ENCODE measurements around the gene SYT15B.
A peak's percentile ranks its signal among the peaks of the same experiment; 100 is the strongest.
"Not testable (repeated sequence)": the region's sequence is repeated elsewhere in the genome, so short reads cannot be mapped to it uniquely, and the experiment has no call there.

The SYT15B gene

DNA sequence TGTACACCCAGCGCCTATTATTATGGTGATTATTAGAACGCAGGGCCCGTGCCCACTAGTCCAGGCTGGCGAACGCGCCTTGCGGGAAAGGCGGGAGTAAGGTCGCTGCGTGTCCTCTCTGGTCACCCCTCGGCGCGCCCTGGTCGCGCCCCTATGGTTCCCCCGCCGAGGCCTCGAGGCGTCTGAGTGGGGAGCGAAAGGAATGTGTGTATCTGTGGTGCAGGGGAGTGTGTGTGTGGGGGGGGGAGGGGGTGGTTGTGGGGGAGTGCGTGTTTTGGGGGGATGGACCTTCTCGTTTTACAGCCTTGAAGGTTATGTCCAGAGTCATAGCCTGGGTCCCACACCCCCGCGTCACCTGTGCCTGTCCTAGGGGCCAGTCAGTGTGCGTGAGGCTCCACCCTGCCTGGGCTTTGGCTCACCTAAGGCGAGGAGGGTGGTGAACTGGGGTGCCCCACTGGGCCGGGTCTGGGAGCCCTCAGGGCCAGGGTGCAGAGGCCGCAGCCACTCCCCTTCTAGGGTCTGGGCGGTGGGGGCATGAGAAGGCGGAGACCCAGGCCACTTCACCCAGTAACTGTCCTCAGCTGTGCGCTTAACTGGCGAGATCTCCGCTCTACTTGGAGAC lies at the start of gene SYT15B:
Gene SYT15B, minus strand, starts transcription at position 39 of the 622 bp plus-strand sequence. CDS start 952 bp downstream, outside the sequence.
- not testable (repeated sequence) for H3K27ac ChIP-seq
- peak within 1 kb of the TSS in 1 of 7 experiments; percentile 32 for H3K4me3 ChIP-seq

DNA sequence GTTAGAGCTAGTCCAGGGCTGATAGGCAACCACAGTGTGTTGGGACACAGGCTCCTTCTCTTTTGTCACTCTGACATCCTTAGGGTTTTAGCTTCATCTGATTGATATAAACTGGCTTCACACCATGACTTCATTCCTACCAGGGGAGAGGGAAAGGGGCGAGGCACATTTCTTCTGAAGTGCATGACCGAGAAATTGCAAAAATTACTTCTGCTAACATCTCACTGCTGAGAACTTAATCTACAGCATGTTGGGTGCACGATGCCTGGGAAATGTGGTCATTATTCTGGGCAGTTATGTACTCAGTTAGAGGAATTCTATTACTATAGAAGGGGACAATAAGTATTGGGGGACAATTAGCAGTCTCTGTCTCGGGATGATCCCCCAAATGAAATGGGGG lies 16.2 kb upstream of the SYT15B start:
- H3K27ac ChIP-seq, H3K4me3 ChIP-seq: not testable (repeated sequence)

- not testable (repeated sequence) for H3K27ac ChIP-seq, H3K4me3 ChIP-seq
Observed at GRCh38 chr10:47775361-47776231, 12.2 kb upstream of the SYT15B start.

- H3K27ac ChIP-seq, H3K4me3 ChIP-seq: not testable (repeated sequence)
Observed at GRCh38 chr10:47770745-47771144, 7.4 kb upstream of the SYT15B start.

DNA sequence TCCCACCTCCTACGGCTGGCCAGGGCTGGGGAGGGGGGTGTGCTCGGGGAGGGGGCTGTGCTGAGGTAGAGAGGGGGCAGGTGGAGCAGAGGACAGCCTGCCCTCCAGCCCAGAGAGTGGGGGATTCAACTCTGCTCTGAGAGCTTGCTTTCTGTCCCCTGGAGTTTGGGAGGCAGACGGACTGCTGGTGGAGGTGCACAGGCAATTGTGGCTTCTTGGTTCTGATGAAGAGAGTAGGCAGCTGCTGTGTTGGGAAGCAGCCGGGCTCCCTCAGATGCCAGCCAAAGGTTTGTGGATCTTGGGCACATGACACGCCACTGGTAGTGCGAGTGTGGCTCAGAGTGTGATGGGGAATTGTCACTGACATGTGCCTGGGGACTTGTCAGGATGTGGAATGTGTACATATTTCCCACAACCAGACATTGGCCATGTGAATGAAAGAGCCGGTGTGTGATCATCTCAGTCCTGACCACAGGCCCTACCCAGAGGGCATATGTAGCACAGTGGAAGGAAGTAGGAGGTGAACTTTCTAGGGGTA lies 5.3 kb upstream of the SYT15B start:
- not testable (repeated sequence) for H3K27ac ChIP-seq, H3K4me3 ChIP-seq

GRCh38 chr10:47768085-47768484 lies 4.7 kb upstream of the SYT15B start:
- not testable (repeated sequence) for H3K27ac ChIP-seq, H3K4me3 ChIP-seq

- not testable (repeated sequence) for H3K4me3 ChIP-seq
Observed at GRCh38 chr10:47767236-47767635, 3.8 kb upstream of the SYT15B start.

DNA sequence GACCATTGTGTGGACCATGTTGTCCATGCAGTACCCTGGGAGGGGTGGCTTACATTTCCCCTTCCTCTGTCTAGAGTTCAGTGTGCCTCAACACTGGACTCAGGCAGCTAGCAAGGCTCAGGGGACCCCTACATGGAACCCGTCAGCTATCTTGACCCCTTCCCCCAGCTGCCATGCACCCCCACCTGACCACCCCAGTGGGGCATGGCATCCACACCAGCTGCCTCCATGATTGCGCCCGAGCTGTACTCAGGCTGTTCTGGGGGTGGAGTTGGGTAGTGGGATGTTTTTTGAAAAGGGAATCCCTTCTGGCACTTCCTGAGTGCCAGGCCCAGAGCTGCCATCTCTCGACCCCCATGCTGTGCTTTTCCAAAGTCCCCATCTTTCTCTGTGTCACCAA lies 1.8 kb upstream of the SYT15B start:
- not testable (repeated sequence) for H3K27ac ChIP-seq, H3K4me3 ChIP-seq

More at GRCh38 chr10:47767236-47767635, 3.8 kb upstream of the SYT15B start:
- H3K27ac ChIP-seq, result not testable (repeated sequence)

DNA sequence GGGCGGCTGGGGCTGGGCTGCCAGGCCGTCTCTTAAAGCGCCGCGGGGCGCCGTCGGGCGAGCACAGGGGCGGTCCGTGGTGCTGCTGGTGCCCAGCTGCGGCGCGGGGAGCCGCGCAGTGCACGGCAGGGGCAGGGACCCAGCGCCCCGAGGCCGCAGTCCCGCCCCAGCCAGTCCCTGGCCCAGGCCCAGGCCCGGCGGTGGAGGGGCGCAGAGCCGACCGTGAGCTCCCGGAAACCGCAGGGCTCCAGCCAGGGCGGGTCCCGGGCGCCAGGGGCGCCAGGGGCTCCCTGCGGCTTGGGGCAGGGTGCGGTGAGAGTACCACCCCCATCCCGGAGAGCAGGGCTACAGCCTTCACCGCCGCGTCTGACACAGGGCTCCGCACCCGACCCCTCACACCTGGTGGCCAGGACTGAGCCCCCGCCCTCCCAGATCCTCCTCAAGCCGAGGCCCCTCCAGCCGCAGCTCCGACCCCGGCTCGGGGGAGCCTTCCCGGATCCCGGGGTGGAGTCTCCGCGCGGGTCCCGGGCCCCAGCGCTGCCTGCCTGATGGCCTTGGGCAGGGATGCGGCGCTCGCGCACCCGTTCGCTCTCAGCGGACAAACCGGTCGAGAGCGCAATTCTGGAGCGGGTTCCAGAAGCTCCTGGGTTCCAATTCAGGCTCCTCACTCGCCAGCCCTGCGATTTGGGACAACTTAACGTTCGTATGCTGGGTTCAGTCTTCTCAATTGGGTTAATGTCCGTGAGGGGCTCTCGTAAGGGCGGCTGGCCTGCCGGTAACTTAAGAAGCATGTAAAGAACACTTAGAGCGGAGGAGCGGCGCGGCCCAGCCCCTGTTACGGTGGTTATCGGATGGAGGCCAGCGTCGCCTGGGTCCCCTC lies 478 bp downstream of the SYT15B start:
- H3K4me3 ChIP-seq, result peak overlapping the region in 1 of 7 experiments; percentile 32

DNA sequence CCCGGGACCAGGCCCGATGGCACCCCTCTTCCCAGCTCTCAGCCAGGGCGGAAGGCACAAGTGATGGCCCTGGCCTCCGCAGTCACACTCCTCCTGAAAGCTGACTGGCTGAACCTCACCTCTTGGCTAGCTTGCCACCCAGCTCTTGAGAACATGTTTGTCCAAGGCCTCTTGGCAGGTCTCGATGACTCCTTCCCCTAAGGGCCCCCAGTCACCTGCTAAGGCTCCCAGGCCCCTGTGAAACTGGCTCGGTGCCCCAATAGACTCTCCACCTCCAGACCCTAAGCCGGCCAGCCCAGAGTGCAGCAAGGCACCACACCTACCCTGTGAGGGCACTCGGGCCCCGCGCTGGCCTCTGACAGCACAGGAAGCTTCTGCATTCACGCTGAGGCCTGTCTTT lies 4.5 kb downstream of the SYT15B start:
- H3K4me3 ChIP-seq, H3K27ac ChIP-seq: not testable (repeated sequence)

More for the DNA sequence above, 478 bp downstream of the SYT15B start:
- H3K27ac ChIP-seq, result not testable (repeated sequence)

- not testable (repeated sequence) for H3K27ac ChIP-seq, H3K4me3 ChIP-seq
Observed at GRCh38 chr10:47756169-47756568, 7.2 kb downstream of the SYT15B start.

GRCh38 chr10:47753871-47754270 lies 9.5 kb downstream of the SYT15B start:
- H3K4me3 ChIP-seq, H3K27ac ChIP-seq: not testable (repeated sequence)

DNA sequence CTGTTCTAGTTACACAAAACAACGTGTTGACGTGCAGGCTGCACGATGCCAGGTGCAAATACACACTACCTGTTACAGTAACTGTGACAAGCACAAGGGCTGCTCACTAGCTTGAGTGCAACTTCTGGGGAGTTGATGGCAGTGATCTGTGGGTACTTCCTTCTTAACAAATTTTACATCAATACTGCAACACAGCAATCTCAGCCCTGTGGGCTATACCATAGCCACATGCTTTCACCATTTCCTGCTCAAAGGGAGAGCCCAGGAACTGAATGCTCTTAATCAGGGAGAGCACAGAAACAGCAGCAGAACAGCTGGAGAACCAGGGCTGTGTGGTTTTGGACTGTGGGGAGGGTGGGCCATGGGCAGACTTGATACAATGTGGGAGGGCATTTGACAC lies 10.2 kb downstream of the SYT15B start:
- not testable (repeated sequence) for H3K4me3 ChIP-seq, H3K27ac ChIP-seq

DNA sequence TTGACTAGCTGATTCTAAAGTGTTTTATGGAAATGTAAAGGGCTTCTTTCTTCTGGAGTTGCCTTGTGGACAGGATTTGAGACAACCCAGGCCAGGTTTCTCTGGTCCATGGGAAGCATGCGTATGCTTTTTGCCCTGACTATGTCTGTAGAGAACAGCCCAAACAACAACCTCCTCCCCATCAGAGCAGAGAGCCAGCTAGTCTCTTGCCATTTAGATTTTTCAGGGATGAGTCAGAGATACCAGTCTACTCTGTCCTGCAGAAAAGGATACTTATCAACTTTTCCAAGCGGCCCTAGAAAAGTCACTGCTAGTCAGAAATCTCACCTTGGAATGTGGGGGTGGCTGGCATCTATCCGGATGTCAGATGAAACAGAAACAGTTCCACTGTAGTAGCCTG lies 11.6 kb downstream of the SYT15B start:
- not testable (repeated sequence) for H3K4me3 ChIP-seq, H3K27ac ChIP-seq

- not testable (repeated sequence) for H3K27ac ChIP-seq, H3K4me3 ChIP-seq
Observed at GRCh38 chr10:47750360-47750759, 13.0 kb downstream of the SYT15B start.

- H3K27ac ChIP-seq, H3K4me3 ChIP-seq: not testable (repeated sequence)
Observed at GRCh38 chr10:47746780-47747376, 16.5 kb downstream of the SYT15B start.

DNA sequence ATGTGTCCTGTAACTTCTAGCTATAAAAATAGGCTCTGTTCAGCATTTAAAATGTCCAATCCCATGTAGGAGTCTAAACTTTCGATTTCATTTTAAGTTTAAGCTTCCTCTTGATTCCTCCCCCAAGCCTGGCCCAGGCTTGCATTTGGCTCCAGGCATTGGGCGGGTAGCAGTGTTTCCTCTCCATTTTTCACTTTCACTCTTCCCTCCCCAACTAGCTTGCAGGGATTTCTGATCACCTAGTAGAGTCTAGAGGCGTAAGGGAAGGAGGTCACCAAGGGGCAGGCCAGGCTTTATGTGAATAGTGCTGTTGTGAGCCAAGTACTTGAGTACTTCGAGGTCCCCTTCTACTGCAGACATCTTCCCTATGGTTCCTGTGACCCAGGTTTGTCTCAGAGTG lies 18.5 kb downstream of the SYT15B start:
- H3K27ac ChIP-seq, H3K4me3 ChIP-seq: not testable (repeated sequence)

DNA sequence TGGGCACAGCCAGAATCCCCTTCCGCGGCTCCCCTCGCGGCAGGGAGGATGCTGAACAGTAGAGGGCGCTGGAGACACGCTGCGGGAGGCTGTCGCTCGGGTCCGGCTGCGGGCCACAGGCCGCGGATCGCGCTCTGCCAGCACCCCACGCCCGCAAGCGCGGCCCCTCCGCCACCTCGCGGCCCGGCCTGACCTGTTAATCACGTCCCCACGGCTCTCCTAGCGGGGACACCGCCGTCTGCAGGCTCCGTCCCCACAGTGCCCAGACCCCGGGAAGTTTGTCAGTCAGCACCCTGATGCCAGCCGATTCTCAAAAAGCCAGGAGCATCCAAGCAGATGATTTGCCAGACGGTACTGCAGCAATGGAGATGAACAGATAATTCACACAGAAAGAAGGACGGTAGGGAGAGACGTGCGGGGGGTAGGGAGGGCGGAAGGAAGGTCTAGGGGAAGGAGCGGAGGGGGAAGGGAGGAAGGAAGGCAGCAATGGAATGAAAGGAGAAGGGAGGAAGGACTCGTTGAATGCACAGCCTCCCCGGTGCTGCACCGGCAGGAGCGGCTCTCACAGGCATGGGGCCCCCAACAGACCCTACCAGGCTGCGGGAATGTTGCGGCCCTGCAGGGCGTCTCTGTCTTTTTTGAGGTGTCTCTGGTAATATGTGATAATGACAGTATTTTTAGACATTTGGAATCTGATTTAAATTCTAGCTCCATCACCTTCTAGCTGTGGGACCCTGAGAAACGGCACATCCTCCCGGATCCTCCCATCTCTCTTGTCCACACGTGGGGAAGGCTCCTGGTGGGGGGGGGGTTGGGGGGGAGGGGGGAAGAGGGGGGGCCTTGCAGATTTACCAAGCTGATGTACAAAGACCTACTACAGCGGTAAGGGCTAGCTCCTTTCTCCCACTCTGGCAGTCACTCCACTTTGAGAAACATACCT lies 19.5 kb downstream of the SYT15B start:
- Histone ChIP-seq H3K27ac (peak overlapping the region in 2 of 21 experiments; percentile 29 to 39), H3K4me3 (peak overlapping the region in 6 of 7 experiments; percentile 21 to 36 (median 30))

Data from skin epidermis (tissue), 12 donors.